Measurements from ENCODE around the gene TRPC4.

- no peak for TF ChIP-seq CTCF (IDR thresholded peaks at IDR 0.05; ENCODE audit: extremely low read depth in 1 of 2, insufficient read depth in 1 of 2, low read depth in 1 of 2, low read length in 2 of 2)
- TF ChIP-seq POLR2A (IDR thresholded peaks at IDR 0.05; ENCODE audit: low read depth, low read length): no peak
- no peak for TF ChIP-seq POLR2AphosphoS5 (IDR thresholded peaks at IDR 0.05; ENCODE audit: insufficient read depth, low read depth, low read length)
Measured at GRCh38 chr13:37646531-37646930, 223.0 kb downstream of the TRPC4 start.

All from endothelial cell of umbilical vein (primary cell).